GM20431 (cell line): ENCODE data around the gene ATP5F1B.

ENCODE experiments used
- in situ Hi-C: fragments of 300-500 bp; cut with MseI, MboI; formaldehyde crosslinking; loops from one replicate; pipeline ENCODE4 v1.15.0; 2020; ENCODE audit warnings: low sequenced_read_pairs; ENCODE audit not compliant: unreplicated experiment

ATP5F1B gene

GRCh38 chr12:56645717-56646446, at the start of gene ATP5F1B:
ATP5F1B (minus strand) TSS chr12:56645984; CDS start chr12:56645963, 21 bp downstream.
- in situ Hi-C loops, result no loop called here

GRCh38 chr12:56694161-56694560, 48.4 kb upstream of the ATP5F1B start:
- in situ Hi-C loops, result no loop called here

- in situ Hi-C loops, result no loop called here
These were observed 43.0 kb upstream of the ATP5F1B start for GRCh38 chr12:56688846-56689109.

GRCh38 chr12:56688129-56688845, 42.5 kb upstream of the ATP5F1B start, which contains the start of gene PTGES3:
PTGES3 (minus strand) TSS chr12:56688284; CDS start chr12:56687999, 285 bp downstream.
- in situ Hi-C loops, result no loop called here

GRCh38 chr12:56687223-56688128, 41.7 kb upstream of the ATP5F1B start:
- in situ Hi-C loops, result no loop called here

- in situ Hi-C loops, result no loop called here
These were observed 39.1 kb upstream of the ATP5F1B start for GRCh38 chr12:56684745-56685359.

GRCh38 chr12:56682323-56682722, 36.5 kb upstream of the ATP5F1B start:
- in situ Hi-C loops, result no loop called here

GRCh38 chr12:56679883-56680575, 34.2 kb upstream of the ATP5F1B start:
- in situ Hi-C loops, result no loop called here

- in situ Hi-C loops, result no loop called here
These were observed 33.1 kb upstream of the ATP5F1B start for GRCh38 chr12:56678852-56679251.

GRCh38 chr12:56677680-56678079, 31.9 kb upstream of the ATP5F1B start:
- in situ Hi-C loops, result no loop called here

GRCh38 chr12:56676851-56677580, 31.2 kb upstream of the ATP5F1B start:
- in situ Hi-C loops, result no loop called here

- in situ Hi-C loops, result no loop called here
These were observed 25.8 kb upstream of the ATP5F1B start for GRCh38 chr12:56671608-56672007.

- in situ Hi-C loops, result no loop called here
These were observed 25.1 kb upstream of the ATP5F1B start for GRCh38 chr12:56670836-56671235.

- in situ Hi-C loops, result no loop called here
These were observed 22.3 kb upstream of the ATP5F1B start for GRCh38 chr12:56668197-56668457.

- in situ Hi-C loops, result no loop called here
These were observed 16.3 kb upstream of the ATP5F1B start for GRCh38 chr12:56661979-56662638.

- in situ Hi-C loops, result no loop called here
These were observed 15.8 kb upstream of the ATP5F1B start for GRCh38 chr12:56661560-56661959.

GRCh38 chr12:56658921-56659320, 13.1 kb upstream of the ATP5F1B start:
- in situ Hi-C loops, result no loop called here

- in situ Hi-C loops, result no loop called here
These were observed 11.9 kb upstream of the ATP5F1B start for GRCh38 chr12:56657416-56658379.
